SU-DHL-6 (cell line): ENCODE measurements around the gene RPL26.

Experiments
- CTCF ChIP-seq: fragments of 200-600 bp; sonication (generic); IDR thresholded peaks from one replicate; pipeline ENCODE4 v1.5.1; 2017; ENCODE audit warnings: antibody characterized with exemption, mild to moderate bottlenecking, low read length, moderate library complexity; ENCODE audit not compliant: insufficient read depth, poor library complexity, severe bottlenecking
- EZH2phosphoT487 ChIP-seq: fragments of 200-600 bp; sonication (generic), shearing (Covaris generic); conservative IDR thresholded peaks from 2 replicates; pipeline ENCODE4 v1.6.1; 2018; ENCODE audit warnings: mild to moderate bottlenecking, antibody characterized with exemption, low read length, moderate library complexity, mixed read lengths

- TF ChIP-seq CTCF (no peak), EZH2phosphoT487 (no peak)
These were observed 32.7 kb downstream of the RPL26 start for GRCh38 chr17:8350339-8350738.
